Measurements from ENCODE around the gene DRD5. TPM values are rescaled to one million over a fixed set of nuclear protein-coding genes. Genes with fewer than 3 reads are reported as not detected.

Gene DRD5
- total and polyA plus RNA-seq, 10 of the 15 experiments (the other 5 are each of a cell fraction or from before 2014, with no cell fraction given) = not detected

DNA sequence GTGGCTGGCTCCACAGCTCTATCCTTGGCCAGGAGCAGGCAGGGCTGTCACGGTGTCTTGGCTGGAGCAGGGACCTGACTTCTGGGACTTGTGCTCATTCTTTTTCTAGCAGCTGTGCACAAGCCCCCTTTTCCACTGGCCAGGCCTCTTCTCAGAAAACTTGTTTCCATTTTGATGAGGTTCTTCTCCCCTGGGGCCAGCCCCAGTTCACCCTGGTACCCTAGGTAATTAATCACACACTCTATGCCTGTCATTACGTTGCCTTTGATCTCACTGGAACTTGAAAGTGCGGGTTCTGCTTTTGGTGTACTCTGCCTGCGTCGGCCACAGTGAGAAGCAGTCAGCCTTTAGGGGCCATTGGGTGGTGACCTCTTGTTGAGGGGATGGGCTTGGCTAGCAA is 26.6 kb downstream of the DRD5 start:
- Histone ChIP-seq H3K27ac (ENCODE audit: control insufficient read depth, insufficient read depth) (no peak overlapping the region), H3K9me3 (replicated peaks; ENCODE audit: control insufficient read depth, insufficient read depth, low read length) (no peaks in the 10 kb centered on the region; the same call in 2 of the 3 replicates), H4K20me1 (ENCODE audit: control insufficient read depth, insufficient read depth) (no peaks in the 10 kb centered on the region), H3K36me3 (ENCODE audit: control insufficient read depth in 2 of 2, insufficient read depth in 2 of 2, low read length in 1 of 2) (no peaks in the 10 kb centered on the region), H2AFZ (ENCODE audit: control insufficient read depth, low read depth, low read length) (no peak overlapping the region), H3K27me3 (replicated peaks in 1 of 2; ENCODE audit: control insufficient read depth in 2 of 2, insufficient read depth in 2 of 2, low read length in 1 of 2) (no peaks in the 10 kb centered on the region), H3K4me3 (no peak overlapping the region), H3K9ac (ENCODE audit: control insufficient read depth, insufficient read depth, low read length) (no peak overlapping the region), H3K4me2 (ENCODE audit: control insufficient read depth, insufficient read depth) (no peak overlapping the region), H3K79me2 (ENCODE audit: control insufficient read depth, insufficient read depth, low read length) (no peaks in the 10 kb centered on the region), H3K4me1 (ENCODE audit: control insufficient read depth, insufficient read depth, low read length) (peaks cover under 1% of the 10 kb centered on the region; the same call in 1 of the 2 replicates)
- intact Hi-C loops (cut with micrococcal nuclease; ENCODE audit: unreplicated experiment) (loop anchor here (2.0 to 5.0 kb wide), 2 partner anchors 41 to 199 kb away; no protein-coding TSS in a partner anchor), in situ Hi-C loops (cut with MboI) (no loop called here)
- CTCF ChIA-PET = interaction anchor here (1.7 to 2.5 kb wide), 2 partner anchors 43 to 207 kb away, joined by 8 to 9 read pairs; no protein-coding TSS in a partner anchor
- POLR2A ChIA-PET = interaction anchor here (1.0 kb wide), 1 partner anchor 200 kb away, joined by 4 read pairs; no protein-coding TSS in a partner anchor
- peak; percentile 39 for DNase-seq (ENCODE audit: low read depth, low spot score)
- RAD21 ChIA-PET (ENCODE audit: unreplicated experiment) = interaction anchor here (0.9 to 2.1 kb wide), 3 partner anchors 42 to 208 kb away, joined by 3 to 8 read pairs (median 6); no protein-coding TSS in a partner anchor
- SMC1A ChIA-PET (ENCODE audit: uncharacterized antibody, unreplicated experiment) = interaction anchor here (0.9 to 2.3 kb wide), 6 partner anchors 8 to 206 kb away, joined by 3 to 7 read pairs (median 5); no protein-coding TSS in a partner anchor
- no TSS peak for BruUV-seq (replicated peaks)
- WGBS (ENCODE audit: insufficient coverage, insufficient replicate concordance, low lambda C conversion rate, missing lambda C conversion rate) = 11% methylated on average over 5 of the region's 5 CpGs
- peak; percentile 89 for ATAC-seq
- FAIRE-seq = no peak
- TF ChIP-seq, protein P1, sequence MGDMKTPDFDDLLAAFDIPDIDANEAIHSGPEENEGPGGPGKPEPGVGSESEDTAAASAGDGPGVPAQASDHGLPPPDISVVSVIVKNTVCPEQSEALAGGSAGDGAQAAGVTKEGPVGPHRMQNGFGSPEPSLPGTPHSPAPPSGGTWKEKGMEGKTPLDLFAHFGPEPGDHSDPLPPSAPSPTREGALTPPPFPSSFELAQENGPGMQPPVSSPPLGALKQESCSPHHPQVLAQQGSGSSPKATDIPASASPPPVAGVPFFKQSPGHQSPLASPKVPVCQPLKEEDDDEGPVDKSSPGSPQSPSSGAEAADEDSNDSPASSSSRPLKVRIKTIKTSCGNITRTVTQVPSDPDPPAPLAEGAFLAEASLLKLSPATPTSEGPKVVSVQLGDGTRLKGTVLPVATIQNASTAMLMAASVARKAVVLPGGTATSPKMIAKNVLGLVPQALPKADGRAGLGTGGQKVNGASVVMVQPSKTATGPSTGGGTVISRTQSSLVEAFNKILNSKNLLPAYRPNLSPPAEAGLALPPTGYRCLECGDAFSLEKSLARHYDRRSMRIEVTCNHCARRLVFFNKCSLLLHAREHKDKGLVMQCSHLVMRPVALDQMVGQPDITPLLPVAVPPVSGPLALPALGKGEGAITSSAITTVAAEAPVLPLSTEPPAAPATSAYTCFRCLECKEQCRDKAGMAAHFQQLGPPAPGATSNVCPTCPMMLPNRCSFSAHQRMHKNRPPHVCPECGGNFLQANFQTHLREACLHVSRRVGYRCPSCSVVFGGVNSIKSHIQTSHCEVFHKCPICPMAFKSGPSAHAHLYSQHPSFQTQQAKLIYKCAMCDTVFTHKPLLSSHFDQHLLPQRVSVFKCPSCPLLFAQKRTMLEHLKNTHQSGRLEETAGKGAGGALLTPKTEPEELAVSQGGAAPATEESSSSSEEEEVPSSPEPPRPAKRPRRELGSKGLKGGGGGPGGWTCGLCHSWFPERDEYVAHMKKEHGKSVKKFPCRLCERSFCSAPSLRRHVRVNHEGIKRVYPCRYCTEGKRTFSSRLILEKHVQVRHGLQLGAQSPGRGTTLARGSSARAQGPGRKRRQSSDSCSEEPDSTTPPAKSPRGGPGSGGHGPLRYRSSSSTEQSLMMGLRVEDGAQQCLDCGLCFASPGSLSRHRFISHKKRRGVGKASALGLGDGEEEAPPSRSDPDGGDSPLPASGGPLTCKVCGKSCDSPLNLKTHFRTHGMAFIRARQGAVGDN (IDR thresholded peaks at IDR 0.05) = peak; percentile 57; the same call in 1 of the 2 replicates
- TF ChIP-seq HDAC6 (IDR thresholded peaks at IDR 0.05; ENCODE audit: unreplicated experiment) (no peak), GATAD2B (conservative IDR thresholded peaks at IDR 0.05; ENCODE audit: low read depth) (peak; percentile 79), BCL11A (IDR thresholded peaks at IDR 0.05; ENCODE audit: low read depth, low read length) (peak; percentile 89), BMI1 (IDR thresholded peaks at IDR 0.05; ENCODE audit: borderline replicate concordance) (peak; percentile 64), MEF2B (IDR thresholded peaks at IDR 0.05; ENCODE audit: partially characterized antibody, poor library complexity, severe bottlenecking) (peak; percentile 98), NR2F1 (conservative IDR thresholded peaks at IDR 0.05) (peak; percentile 100), IKZF1 (conservative IDR thresholded peaks at IDR 0.05) (peak; percentile 80), CBX3 (IDR thresholded peaks at IDR 0.05; ENCODE audit: borderline replicate concordance, low read depth) (no peak), SMC3 (IDR thresholded peaks at IDR 0.05; ENCODE audit: borderline replicate concordance, low read length) (0 out of 2 replicates have a peak, but pooled peaks have one; percentile 3), EED (IDR thresholded peaks at IDR 0.05; ENCODE audit: low read depth) (no peak), DPF2 (IDR thresholded peaks at IDR 0.05) (peak; percentile 95)
- TF ChIP-seq, protein P2, sequence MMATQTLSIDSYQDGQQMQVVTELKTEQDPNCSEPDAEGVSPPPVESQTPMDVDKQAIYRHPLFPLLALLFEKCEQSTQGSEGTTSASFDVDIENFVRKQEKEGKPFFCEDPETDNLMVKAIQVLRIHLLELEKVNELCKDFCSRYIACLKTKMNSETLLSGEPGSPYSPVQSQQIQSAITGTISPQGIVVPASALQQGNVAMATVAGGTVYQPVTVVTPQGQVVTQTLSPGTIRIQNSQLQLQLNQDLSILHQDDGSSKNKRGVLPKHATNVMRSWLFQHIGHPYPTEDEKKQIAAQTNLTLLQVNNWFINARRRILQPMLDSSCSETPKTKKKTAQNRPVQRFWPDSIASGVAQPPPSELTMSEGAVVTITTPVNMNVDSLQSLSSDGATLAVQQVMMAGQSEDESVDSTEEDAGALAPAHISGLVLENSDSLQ (IDR thresholded peaks at IDR 0.05) = peak; percentile 96
- TF ChIP-seq, protein P3, sequence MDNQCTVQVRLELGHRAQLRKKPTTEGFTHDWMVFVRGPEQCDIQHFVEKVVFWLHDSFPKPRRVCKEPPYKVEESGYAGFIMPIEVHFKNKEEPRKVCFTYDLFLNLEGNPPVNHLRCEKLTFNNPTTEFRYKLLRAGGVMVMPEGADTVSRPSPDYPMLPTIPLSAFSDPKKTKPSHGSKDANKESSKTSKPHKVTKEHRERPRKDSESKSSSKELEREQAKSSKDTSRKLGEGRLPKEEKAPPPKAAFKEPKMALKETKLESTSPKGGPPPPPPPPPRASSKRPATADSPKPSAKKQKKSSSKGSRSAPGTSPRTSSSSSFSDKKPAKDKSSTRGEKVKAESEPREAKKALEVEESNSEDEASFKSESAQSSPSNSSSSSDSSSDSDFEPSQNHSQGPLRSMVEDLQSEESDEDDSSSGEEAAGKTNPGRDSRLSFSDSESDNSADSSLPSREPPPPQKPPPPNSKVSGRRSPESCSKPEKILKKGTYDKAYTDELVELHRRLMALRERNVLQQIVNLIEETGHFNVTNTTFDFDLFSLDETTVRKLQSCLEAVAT (IDR thresholded peaks at IDR 0.05) = 0 out of 2 replicates have a peak, but pooled peaks have one; percentile 42
- TF ChIP-seq, protein P4, sequence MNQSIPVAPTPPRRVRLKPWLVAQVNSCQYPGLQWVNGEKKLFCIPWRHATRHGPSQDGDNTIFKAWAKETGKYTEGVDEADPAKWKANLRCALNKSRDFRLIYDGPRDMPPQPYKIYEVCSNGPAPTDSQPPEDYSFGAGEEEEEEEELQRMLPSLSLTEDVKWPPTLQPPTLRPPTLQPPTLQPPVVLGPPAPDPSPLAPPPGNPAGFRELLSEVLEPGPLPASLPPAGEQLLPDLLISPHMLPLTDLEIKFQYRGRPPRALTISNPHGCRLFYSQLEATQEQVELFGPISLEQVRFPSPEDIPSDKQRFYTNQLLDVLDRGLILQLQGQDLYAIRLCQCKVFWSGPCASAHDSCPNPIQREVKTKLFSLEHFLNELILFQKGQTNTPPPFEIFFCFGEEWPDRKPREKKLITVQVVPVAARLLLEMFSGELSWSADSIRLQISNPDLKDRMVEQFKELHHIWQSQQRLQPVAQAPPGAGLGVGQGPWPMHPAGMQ (IDR thresholded peaks at IDR 0.05; ENCODE audit: borderline replicate concordance) = no peak

All from GM12878 (cell line).